Measurements from ENCODE around the gene HRAS.

- no peak for TF ChIP-seq POLR2A (IDR thresholded peaks at IDR 0.05)
- no peak for TF ChIP-seq CTCF (IDR thresholded peaks at IDR 0.05 in 8 of 11, conservative IDR thresholded peaks at IDR 0.05 in 3 of 11)
These were observed 27.5 kb downstream of the HRAS start for GRCh38 chr11:507727-508515.

Data from spleen (tissue), 7 donors.